ENCODE measurements around the gene ZNF140. TPM values are rescaled to one million over a fixed set of nuclear protein-coding genes. Genes with fewer than 3 reads are reported as not detected.

Gene ZNF140
- total and polyA plus RNA-seq, 2 donors (not counting 3 experiments of a cell fraction or from before 2014, with no cell fraction given): 8.9 to 11.9 TPM

DNA sequence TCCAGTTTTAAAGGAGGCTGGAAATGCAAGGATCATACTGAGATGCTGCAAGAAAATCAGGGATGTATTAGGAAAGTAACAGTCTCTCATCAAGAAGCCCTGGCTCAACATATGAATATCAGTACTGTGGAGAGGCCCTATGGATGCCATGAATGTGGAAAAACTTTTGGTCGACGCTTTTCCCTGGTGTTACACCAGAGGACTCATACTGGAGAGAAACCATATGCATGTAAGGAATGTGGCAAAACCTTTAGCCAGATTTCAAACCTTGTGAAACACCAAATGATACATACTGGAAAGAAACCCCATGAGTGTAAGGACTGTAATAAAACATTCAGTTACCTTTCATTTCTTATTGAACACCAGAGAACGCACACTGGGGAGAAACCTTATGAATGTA lies 24.9 kb downstream of the ZNF140 start:
- no TSS peak for BruUV-seq (replicated peaks)
- H3K4me3 ChIP-seq (replicated peaks in 1 of 3; ENCODE audit: insufficient read depth in 1 of 3, low read depth in 1 of 3, low read length in 3 of 3): no peak overlapping the region

More for the DNA sequence above, 24.9 kb downstream of the ZNF140 start:
- peak; percentile 11 for DNase-seq (ENCODE audit: low read depth, low spot score)
- intact Hi-C loops (cut with micrococcal nuclease): no loop called here
- no peaks in the 10 kb centered on the region for H4K20me1 ChIP-seq (replicated peaks; ENCODE audit: control insufficient read depth, extremely low read depth, insufficient read depth, low read length)
- H2AFZ ChIP-seq (ENCODE audit: low read depth, low read length): no peak overlapping the region
- H3K9me1 ChIP-seq (replicated peaks; ENCODE audit: control insufficient read depth, extremely low read depth, insufficient read depth, low read length): no peaks in the 10 kb centered on the region
- H3K4me1 ChIP-seq (ENCODE audit: control insufficient read depth, extremely low read depth, insufficient read depth, low read length): no peaks in the 10 kb centered on the region
- dilution Hi-C loops (cut with MboI; ENCODE audit: extremely low pct_ligation_motif_present, low sequenced_read_pairs): no loop called here
- POLR2A ChIA-PET: no interaction called here
- H3K79me2 ChIP-seq (ENCODE audit: control insufficient read depth, insufficient read depth, low read length): no peaks in the 10 kb centered on the region
- FAIRE-seq: no peak
- H3K9ac ChIP-seq (replicated peaks; ENCODE audit: extremely low read depth, insufficient read depth, low read length): no peak overlapping the region
- TF ChIP-seq POLR2A (IDR thresholded peaks at IDR 0.05; ENCODE audit: low read depth, low read length) (no peak), GATA2 (IDR thresholded peaks at IDR 0.05; ENCODE audit: insufficient read depth, insufficient read length, low read depth, low read length) (no peak), EZH2 (IDR thresholded peaks at IDR 0.05; ENCODE audit: borderline replicate concordance, low read depth, low read length, severe bottlenecking) (no peak), JUN (IDR thresholded peaks at IDR 0.05; ENCODE audit: borderline replicate concordance, insufficient read depth, insufficient read length, low read depth) (no peak), MYC (IDR thresholded peaks at IDR 0.05; ENCODE audit: low read depth, low read length) (no peak), POLR2AphosphoS5 (IDR thresholded peaks at IDR 0.05; ENCODE audit: insufficient read depth, low read depth, low read length) (no peak), FOS (IDR thresholded peaks at IDR 0.05; ENCODE audit: borderline replicate concordance, insufficient read depth, low read length) (no peak)
- TF ChIP-seq, protein P1, sequence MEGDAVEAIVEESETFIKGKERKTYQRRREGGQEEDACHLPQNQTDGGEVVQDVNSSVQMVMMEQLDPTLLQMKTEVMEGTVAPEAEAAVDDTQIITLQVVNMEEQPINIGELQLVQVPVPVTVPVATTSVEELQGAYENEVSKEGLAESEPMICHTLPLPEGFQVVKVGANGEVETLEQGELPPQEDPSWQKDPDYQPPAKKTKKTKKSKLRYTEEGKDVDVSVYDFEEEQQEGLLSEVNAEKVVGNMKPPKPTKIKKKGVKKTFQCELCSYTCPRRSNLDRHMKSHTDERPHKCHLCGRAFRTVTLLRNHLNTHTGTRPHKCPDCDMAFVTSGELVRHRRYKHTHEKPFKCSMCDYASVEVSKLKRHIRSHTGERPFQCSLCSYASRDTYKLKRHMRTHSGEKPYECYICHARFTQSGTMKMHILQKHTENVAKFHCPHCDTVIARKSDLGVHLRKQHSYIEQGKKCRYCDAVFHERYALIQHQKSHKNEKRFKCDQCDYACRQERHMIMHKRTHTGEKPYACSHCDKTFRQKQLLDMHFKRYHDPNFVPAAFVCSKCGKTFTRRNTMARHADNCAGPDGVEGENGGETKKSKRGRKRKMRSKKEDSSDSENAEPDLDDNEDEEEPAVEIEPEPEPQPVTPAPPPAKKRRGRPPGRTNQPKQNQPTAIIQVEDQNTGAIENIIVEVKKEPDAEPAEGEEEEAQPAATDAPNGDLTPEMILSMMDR (IDR thresholded peaks at IDR 0.05; ENCODE audit: extremely low read depth in 1 of 2, insufficient read depth in 1 of 2, low read depth in 1 of 2, low read length in 2 of 2): no peak
- TF ChIP-seq, protein P2, sequence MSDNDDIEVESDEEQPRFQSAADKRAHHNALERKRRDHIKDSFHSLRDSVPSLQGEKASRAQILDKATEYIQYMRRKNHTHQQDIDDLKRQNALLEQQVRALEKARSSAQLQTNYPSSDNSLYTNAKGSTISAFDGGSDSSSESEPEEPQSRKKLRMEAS (IDR thresholded peaks at IDR 0.05; ENCODE audit: insufficient read depth, insufficient read length): no peak
- H3K27ac ChIP-seq (ENCODE audit: insufficient read depth, low read depth, low read length): no peak overlapping the region
- CTCF ChIA-PET: no interaction called here
- no peak overlapping the region for H3K4me2 ChIP-seq (ENCODE audit: insufficient read depth, low read length)
- no peaks in the 10 kb centered on the region for H3K27me3 ChIP-seq (ENCODE audit: control insufficient read depth in 2 of 2, insufficient read depth in 2 of 2, low read length in 2 of 2)
- peaks cover 9 to 15% of the 10 kb centered on the region in 2 experiments for H3K36me3 ChIP-seq (ENCODE audit: control insufficient read depth in 2 of 2, extremely low read depth in 1 of 2, insufficient read depth in 2 of 2, low read length in 2 of 2)
- H3K9me3 ChIP-seq (replicated peaks; ENCODE audit: control insufficient read depth, insufficient read depth, low read length): peaks cover 33% of the 10 kb centered on the region

All from endothelial cell of umbilical vein (primary cell).